T-helper 2 cell (primary cell): Measurements from ENCODE around the gene MXD1.
A peak's percentile ranks its signal among the peaks of the same experiment; 100 is the strongest.
"Not testable (repeated sequence)": the region's sequence is repeated elsewhere in the genome, so short reads cannot be mapped to it uniquely, and the experiment has no call there.

Experiments used
- DNase-seq, 5 experiments: peaks; one replicate each; pipeline versions ENCODE4 v3.0.0 to v3.0.0-alpha.2; 2012 to 2022

The MXD1 gene

DNA sequence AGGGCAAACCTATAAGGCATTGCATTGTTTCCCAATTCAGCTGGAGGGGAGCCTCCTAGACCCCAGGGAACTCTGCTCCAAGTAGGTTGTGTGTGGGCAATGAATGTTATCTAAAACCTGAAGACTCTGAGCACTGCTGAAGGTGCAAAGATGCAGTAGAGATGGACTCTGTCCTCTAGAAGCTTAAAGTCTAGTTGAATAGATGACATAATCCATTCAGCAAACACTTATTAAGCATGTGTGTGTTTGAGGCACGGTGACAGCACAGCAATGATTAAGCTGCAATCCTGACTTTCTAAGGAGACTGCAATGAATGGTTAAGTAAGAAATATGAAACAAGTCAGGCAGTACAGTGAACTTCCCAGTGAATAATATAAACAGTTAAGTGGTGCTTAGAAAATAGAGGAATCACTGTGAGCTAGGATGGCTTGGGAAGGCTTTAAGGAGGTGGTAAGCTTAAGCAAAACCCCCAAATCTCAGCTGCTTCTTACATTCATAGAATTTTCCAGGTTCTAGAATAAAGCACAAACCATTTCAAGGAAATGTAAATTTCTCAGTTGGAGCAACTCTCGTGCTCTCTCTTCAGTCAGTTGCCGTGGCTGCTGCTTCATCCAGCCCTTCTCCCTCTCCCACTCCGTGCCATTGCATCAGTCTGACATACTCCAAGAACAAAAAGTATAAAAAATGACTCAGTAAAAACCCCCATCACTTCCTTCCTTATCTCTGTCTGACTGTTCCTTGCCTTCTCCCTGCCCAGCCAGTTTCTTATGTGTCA is 19.1 kb downstream of the MXD1 start:
- DNase-seq: peak in 2 of 5 experiments; percentile 13 to 30

DNA sequence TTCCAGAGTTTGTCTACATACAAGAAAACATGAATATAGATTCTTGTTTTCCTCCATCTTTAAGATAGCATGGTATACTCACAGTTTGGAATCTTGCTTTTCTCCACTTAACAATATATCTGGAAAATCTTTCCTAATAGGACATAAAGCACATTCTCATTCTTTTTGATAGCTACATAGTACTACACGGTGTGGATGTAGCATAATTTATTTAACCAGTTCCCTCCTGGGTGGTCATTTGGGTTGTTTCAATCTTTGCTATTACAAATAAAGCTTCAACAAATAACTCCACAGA is 19.7 kb downstream of the MXD1 start:
- DNase-seq: no peak

DNA sequence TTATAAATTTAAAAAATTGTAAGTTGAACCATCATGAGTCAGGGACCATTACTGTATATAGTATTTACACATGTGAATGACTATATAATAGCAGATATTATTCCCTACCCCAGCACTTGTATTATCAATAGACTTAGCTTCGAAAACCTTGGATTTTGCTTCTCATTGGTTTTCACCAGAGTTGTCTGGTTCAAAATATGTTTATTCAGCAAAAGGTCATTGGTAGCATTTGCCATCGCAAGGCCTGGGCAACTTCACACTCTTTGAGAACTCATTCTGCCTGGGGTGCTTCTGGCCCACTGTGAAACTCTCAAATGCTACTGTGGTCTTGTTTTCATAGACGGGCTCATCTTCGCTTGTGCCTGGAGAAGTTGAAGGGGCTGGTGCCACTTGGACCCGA is 20.1 kb downstream of the MXD1 start:
- no peak for DNase-seq

DNA sequence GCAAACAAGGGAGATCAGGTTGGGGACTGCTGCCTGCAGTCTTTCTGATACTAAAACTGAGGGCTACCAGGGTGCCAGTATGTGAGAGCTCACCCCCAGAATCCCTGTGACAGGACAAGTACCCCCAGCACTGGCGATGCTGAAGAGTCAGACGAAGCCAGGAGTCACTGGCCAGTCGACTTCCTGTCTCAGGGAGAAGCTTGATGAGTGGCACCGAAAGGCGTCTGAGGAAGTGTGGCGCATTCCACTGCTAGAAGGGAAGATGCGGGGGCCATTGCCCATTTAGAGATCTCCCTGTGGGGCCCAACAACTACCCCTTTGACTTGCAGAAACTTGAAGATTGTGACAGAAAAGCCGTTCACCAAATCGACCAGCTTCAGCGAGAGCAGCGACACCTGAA is 22.0 kb downstream of the MXD1 start:
- no peak for DNase-seq

DNA sequence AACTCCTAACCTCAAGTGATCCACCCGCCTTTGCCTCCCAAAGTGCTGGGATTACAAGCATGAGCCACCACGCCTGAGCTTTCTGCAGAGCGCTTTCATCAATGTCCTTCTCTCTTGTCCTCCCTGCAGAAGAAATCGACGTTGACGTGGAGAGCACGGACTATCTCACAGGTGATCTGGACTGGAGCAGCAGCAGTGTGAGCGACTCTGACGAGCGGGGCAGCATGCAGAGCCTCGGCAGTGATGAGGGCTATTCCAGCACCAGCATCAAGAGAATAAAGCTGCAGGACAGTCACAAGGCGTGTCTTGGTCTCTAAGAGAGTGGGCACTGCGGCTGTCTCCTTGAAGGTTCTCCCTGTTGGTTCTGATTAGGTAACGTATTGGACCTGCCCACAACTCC is 23.1 kb downstream of the MXD1 start:
- no peak for DNase-seq

DNA sequence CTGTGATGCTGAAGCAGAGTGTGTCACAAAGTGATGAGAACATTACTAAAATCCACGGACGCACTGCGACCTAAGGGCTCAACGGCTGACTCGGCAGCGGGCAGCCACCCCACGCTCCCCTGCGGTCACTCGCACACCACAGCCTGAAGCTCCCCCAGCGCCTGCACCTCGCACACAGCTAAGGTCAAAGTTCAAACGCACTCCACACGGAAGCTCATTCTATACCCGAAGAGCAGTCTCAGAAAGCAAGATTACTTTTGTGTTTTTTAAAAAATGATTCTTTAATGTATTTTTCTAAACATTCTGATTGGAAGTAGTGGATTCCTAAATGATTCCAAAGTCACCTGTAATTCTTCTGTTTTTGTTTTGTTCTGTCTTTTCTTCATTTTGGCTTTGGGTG is 24.8 kb downstream of the MXD1 start:
- DNase-seq: no peak

DNA sequence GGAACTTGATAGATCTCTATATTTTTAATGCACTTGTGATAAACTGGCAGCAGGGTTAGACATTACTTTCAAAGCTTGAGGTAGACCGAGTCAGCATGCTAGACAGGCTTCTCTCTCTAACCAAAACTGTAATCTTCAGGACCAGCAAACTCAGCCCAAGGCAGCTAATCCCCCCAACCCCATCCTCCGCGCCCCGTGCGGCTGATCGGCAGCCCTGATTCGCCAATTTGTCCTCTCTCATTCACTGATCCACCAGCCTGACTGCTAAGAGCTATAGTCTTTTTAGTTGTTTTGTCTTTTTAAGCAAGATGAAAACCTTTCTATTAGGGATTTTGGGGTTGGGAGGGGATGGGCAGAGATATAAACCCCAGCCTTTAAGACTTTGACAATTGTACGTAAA is 25.8 kb downstream of the MXD1 start:
- DNase-seq: no peak

DNA sequence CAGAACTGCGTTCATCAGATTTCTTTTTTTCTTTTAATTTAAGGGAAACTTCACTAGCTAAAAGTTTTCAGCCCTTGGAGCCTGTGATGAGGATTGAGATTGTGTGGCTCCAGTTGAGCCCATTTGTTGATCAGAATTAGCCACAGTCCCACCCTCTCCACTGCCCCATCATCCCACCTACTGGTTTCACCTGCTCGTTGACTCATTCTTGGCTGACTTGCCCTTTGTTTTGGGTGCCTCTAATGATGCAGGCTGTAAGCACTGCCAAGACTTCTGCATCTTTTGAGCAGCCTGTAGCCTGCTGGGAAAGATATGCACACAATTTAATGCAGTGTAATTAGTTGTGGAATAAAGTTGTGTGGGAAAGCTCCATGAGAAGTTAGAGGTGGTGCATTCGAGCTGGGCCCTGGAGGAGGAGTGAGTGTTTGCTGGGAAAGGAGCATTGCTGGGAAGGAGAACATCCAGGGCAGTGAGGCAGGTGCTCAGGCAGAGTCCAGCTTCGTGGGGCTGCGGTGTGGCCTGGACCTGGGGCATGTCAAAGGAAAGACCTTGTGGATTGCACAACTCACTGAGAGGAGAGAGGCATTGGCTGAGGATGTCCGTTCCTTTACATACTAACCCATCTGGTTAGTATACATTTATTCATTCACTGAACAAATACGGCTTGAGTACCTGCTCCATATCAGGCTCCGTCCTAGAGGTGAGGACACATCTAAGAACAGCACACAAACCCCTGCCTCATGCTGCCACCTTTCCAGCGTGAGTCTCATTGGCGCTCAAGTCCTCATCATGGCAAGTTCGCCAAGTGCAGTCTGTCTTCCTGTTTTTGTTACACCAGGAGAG is 28.3 kb downstream of the MXD1 start:
- no peak for DNase-seq

DNA sequence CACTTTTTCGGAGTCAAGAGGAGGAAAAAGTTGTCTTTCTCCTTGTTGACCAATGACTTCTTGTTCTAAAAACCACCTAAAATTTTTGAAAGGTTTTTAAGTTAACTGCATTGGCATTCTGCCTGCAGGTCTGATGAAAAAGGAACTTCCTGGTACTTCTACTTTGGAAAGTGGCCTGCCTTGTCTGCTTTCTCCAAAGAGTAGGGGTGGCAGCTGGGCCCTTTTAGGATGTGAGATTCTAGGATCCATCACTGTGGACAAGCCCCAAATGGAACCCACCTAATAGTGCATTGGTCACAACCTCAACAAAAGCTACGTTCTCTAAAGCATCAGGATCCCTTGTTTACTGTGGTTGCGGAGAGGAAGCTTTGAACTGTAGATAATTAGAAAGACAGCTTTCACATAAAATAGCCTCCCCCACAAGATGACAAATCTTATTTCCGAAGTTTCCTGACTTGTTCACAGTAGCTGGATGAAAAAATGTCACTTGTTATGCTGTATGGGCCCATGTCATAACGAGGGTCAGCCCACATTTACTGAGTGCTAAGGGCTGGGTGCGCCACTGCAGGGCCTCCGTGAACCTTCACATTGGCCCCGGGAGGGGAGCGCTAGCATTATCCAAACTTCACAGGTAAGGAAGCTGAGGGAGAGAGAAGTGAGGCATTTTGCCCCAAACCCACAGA is 29.1 kb downstream of the MXD1 start:
- DNase-seq: no peak

DNA sequence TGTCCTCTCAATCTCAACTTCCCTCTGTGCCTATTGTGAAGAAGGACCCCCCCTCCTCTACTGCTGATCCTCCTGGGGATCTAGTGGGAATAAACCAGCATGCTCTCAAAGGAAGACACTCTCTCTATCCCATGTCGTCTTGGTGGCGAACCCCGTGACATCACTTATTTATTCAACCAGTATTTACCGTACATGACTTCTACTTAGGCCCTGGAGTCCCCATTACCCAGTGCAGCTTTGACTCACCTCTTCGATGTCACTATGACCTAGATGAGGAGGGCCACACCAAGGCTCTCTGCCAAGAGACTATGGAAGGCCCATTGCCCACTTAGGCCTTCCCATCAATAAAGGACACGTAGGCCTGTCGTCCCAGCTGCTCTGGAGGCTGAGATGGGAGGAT is 29.8 kb downstream of the MXD1 start:
- no peak for DNase-seq

DNA sequence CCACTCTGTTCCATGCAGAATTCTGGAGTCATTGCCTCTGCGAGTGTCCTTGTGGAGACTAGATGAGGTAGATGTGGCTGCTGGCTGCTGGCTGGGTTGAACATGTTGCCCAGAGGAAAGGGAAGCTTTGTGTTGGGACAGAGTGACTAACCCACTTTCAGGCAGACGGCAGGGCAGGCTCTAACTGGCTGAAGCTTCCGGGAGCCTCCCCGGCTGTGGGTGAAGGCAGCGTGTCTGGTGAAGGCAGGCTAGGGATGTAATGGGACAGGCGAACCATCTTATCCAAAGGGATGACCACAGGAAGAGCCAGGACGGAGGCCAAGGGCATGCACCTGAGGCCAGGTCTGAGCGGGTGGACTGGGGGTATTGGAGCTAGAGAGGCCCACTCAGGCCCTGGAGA is 30.5 kb downstream of the MXD1 start:
- DNase-seq: no peak

DNA sequence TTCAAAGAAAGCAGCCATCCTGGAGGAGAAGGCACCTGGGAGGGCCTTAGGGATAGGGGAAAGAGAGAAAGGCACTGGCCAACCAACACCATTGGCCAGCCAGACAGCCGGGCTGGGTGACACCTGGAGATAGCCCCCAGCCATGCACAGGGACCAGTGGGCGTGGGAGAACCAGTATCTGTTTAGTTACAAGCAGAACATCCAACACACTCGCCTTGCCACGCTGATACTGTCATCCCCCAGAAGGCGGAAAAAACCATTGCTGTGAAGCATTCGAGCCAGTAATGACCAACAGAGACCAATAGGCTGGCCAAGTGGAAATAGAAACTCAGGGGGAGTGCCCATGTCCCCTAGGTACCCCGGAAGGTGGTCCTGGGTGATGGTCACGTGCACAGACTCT is 31.0 kb downstream of the MXD1 start:
- DNase-seq: no peak

DNA sequence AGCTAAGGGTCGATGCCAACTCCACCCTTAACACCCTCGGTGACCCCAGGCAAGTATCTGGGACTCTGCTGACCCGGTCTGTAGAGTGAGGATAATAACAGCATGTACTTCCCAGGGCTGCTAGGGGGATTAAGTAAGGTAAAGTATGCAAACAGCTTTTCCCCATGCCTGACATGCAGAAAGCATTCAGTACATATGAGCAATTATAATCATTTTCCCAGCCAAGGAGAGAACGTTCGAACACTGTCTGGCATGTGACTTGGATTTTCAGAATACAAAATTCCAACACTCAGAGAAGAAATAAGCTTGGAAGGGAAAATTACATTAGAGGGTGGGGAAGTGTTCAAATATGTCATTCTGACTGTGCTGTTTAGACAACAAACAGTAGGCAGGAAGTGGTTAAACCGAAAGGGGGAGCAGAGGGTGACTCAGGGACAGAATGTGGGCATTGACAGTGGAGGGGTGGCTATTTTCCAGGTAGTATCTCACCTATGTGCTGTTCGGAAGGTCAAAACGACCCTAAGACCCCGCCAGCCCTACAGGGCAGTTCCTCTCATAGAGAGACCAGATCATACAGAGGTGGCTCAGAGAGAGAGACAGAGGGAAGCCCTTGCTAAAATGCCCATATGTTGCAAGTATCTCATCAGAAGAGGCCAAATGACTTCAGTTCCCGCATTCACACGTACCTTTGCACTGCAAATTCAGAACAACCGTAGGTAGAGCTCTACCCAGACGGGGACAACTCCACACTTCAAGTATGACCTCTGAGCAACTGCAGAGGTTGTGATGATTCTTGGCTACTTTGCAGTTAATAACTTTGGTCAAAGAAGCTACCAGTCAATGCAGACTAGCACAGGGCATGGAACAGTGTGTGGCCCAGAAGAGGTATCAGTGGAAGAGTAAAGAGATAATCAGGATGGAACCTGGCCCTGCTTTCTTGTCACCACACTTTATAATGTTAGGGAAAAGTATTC is 31.7 kb downstream of the MXD1 start:
- peak in 4 of 5 experiments; percentile 15 to 92 (median 40) for DNase-seq

DNA sequence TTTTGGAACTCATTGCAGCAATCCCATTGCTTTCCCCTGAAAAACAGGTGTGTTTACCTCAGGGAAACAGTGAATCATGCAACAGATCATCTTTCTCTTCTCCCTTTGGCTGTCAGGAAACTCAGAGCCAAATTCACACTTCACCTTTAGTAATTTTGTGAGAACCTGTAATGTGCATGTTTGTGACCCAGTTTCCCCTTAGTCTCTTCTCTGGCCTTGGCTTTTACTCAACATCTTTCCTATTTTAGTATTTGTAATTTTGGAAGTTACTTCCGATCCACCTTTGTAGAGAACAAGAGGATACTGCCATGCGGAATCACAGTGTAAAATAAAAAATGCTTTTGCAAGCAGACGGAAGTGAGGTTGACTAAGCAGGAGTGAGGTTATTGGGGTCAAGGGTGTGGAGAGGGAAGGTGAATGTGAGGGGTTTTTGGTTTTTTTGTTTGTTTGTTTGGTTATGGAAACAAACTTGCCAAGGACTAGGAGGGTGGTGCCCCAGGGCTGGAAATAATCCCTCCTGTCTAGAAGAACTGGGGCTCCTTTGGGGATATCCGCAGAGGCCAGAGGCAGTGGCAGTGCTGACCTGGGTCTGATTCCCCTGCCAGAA is 32.5 kb downstream of the MXD1 start:
- peak in 1 of 5 experiments; percentile 18 for DNase-seq

DNA sequence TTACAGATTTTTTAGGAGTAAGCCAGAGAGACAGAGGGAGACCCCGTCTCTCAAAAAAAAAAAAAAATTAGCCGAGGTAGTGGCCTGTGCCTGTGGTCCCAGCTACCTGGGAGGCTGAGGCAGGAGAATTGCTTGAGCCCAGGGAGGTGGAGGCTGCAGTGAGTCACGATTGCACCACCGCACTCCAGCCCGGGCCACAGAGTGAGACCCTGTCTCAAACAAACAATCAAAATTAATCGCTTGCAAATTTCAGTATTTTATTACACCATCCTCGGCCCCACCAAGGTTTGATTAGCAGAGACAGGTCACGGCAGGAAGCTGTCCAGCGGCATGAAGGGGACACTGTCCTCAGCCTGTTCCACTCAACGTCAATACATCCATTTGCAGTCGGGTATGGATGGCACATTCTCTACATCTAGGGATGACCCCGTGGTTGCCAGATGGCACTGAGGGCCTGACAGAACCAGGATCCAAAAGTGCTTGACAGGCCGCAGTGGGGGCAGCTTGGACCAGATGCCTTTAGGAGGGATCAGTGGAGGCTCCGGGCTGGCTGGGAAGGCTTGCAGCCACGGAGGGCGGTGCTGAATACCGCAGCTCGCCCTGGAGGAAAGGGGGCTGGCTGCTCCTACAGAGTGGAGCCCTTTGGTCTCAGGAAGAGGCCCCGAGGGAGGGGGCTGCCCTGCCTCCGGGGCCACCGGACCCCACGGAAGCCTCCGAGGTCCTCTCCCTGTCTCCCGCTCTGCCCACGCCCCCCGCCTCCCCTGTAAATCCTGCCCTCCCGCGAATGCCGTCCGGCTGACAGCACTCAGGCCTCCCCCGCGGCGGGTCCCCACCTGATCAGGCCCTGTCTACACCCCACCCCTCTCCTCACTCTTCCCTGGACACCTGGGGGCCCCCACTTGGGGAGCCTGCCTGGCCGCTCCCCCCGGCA is 33.4 kb downstream of the MXD1 start:
- no peak for DNase-seq

DNA sequence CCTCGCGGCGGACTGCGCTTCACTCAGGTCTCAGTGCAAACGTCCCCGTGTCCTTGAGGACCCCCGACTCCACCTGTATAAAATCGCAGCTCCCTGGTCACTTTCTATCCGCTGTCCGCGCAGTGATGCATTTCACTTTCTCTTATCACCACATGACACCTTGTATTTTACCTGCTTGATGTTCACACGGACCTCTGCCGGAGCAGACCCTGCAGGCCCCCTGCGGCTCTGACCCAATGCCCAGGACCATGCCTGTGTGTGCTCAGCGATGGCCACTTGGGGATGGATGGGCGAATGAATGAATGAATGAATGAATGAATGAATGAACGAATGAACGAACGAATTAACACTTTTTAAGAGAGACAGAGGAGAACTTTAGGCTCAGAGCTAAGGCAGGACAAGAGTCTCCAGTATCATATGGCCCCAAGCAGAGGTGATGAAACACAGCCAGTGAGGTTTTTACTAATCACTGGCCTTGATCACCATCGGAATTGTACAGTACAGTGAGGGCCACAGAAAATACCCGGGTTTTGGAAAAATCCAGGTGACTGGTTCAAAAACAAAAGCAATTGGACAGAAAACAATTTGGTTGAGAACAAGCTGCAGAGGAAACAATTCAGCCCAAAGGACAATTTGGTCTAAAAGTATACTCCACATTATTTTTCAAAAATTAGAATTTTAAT is 34.2 kb downstream of the MXD1 start:
- DNase-seq: no peak

DNA sequence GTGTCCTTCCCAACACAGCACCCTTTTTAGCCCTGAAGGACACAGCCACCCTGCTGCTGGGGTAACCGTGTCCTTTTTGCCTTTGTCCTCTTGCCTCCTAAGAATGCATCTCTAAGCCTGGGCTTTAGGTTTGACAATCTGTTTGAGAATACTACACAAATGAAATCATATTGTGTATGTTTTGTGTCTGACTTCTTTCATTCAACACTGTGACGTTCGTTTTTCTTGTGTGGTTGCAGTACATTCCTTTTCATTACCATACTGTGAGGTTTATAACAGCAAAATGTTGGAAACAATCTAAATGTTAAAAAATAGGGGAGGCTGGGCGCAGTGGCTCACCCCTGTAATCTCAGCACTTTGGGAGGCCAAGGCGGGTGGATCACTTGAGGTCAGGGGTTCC is 35.3 kb downstream of the MXD1 start:
- no peak for DNase-seq

DNA sequence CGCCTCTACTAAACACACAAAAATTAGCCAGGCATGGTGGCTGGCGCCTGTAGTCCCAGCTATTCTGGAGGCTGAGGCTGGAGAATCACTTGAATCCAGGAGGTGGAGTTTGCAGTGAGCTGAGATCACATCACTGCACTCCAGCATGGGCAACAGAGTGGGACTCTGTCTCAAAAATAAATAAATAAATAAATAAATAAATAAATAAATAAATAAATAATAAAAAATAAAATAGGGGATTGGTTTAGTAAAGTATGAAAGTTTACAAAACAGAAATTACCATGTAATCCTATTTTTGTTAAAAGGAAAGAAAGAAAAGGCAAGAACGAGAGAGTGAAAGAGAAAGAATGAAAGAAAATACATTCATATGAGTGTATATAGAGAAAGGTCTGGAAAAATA is 35.8 kb downstream of the MXD1 start:
- not testable (repeated sequence) for DNase-seq

DNA sequence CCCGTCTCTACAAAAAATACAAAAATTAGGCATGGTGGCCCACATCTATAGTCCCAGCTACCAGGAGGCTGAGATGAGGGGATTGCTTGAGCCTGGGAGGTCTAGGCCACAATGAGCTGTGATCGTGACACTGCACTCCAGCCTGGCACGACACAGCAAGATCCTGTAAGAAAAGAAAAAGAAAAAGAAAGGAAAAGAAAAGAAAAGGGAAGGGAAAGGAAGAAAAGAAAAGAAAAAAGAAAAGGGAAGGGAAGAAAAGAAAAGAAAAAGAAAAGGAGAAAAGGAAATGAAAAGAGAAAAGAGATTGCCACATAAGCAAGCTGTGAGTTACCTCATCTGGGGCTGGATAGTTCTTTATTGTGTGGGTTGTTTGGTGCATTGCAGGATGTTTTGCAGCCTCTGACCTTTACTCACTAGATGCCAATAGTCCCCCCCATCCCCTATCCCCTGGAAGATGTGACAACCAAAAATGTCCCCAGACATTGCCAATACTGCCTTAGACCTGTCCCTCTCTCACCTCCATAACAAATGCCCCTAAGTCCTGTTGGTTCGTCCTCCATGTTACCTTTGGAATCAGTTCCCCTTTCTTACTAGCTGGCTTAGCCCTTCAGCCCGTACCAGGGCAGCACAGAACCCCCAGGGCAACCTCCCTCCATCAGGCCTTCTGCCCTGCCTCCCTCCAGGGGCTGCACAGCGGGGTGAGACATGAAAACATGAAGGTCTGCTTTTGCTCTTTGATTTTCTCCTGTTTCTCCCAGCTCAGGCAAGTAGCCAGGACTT is 37.6 kb downstream of the MXD1 start:
- no peak for DNase-seq

DNA sequence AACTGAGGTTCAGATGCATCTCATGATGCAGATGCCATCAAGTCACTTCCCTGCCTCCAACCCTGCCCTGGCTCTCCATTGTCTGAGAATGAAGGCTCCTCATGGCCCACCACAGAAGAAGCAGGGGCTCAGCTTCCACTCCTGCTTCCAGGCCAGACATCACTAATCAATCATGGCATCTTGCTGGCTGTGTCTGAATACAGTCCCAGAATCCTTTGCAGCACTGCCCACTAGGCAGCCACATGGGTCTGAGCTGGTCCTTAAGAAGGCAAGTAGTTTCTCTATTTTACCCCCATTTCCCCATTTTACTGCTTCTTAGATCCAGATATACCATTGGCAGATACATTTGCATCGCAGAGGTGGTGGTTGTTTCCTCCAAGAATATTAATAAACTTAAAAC is 39.2 kb downstream of the MXD1 start:
- DNase-seq: no peak
